PC-9 (cell line): Measurements from ENCODE around the gene RNF5. TPM values are rescaled to one million over a fixed set of nuclear protein-coding genes. Genes with fewer than 3 reads are reported as not detected.
"Not testable (repeated sequence)": the region's sequence is repeated elsewhere in the genome, so short reads cannot be mapped to it uniquely, and the experiment has no call there.

Experiments
- BruUV-seq: library from RNA; stranded (reverse); fragments of 400-500 nt; replicated peaks from 2 replicates; lab custom pipeline; 2021; lab: Mats Ljungman, UMichigan
- CTCF ChIA-PET: fragments of 300-600 bp; sonication (Branson Sonifier 250); formaldehyde crosslinking; loops from one replicate; lab custom pipeline; 2022; ENCODE audit warnings: antibody characterized with exemption; lab: Charles Lee
- POLR2A ChIA-PET: fragments of 300-600 bp; sonication (Branson Sonifier 250); formaldehyde crosslinking; loops from one replicate; lab custom pipeline; 2022; ENCODE audit warnings: antibody characterized with exemption; ENCODE audit not compliant: unreplicated experiment; lab: Charles Lee
- DNase-seq, 2 experiments: peaks; one replicate each; pipeline versions ENCODE4 v3.0.0 to v3.0.0-alpha.2; 2015 to 2022; ENCODE audit warnings: mixed read lengths in 1 of 2
- H2AFZ ChIP-seq: fragments of 200-600 bp; sonication (generic); 2 replicates; pipeline ENCODE4 v1.8.1; 2017; ENCODE audit warnings: antibody characterized with exemption
- H3F3A ChIP-seq: fragments of 200-600 bp; sonication (generic); 2 replicates; pipeline ENCODE4 v1.8.1; 2017; ENCODE audit warnings: antibody characterized with exemption, mild to moderate bottlenecking, low read depth; ENCODE audit not compliant: insufficient read depth
- H3K27ac ChIP-seq: fragments of 200-600 bp; sonication (generic); 2 replicates; pipeline ENCODE4 v1.6.1; 2016; ENCODE audit warnings: mixed run types
- H3K27me3 ChIP-seq: fragments of 200-600 bp; sonication (generic); 2 replicates; pipeline ENCODE4 v1.6.1; 2016; ENCODE audit warnings: low read depth, mixed run types; ENCODE audit not compliant: insufficient read depth
- H3K36me3 ChIP-seq: fragments of 200-600 bp; sonication (generic); 2 replicates; pipeline ENCODE4 v1.6.1; 2016; ENCODE audit warnings: low read depth, mixed run types
- H3K4me1 ChIP-seq: fragments of 200-600 bp; sonication (generic); replicated peaks from 2 replicates; pipeline ENCODE4 v1.6.1; 2016; ENCODE audit warnings: mixed run types; ENCODE audit not compliant: insufficient read depth
- H3K4me2 ChIP-seq: fragments of 200-600 bp; sonication (generic); 2 replicates; pipeline ENCODE4 v1.6.1; 2017; ENCODE audit warnings: mixed run types
- H3K4me3 ChIP-seq: fragments of 200-600 bp; sonication (generic); 2 replicates; pipeline ENCODE4 v1.6.1; 2016; ENCODE audit warnings: mixed run types
- H3K79me2 ChIP-seq: fragments of 200-600 bp; sonication (generic); 2 replicates; pipeline ENCODE4 v1.6.1; 2017; ENCODE audit warnings: low read depth, mixed run types
- H3K9me2 ChIP-seq: fragments of 200-600 bp; sonication (generic); 2 replicates; pipeline ENCODE4 v1.8.1; 2017; ENCODE audit warnings: mild to moderate bottlenecking; ENCODE audit not compliant: insufficient read depth
- H3K9me3 ChIP-seq: fragments of 200-600 bp; sonication (generic); 2 replicates; pipeline ENCODE4 v1.8.1; 2016; ENCODE audit warnings: low read depth; ENCODE audit not compliant: insufficient read depth
- H4K20me1 ChIP-seq: fragments of 200-600 bp; sonication (generic); 2 replicates; pipeline ENCODE4 v1.8.1; 2017; ENCODE audit not compliant: insufficient read depth
- CTCF ChIP-seq: fragments of 200-600 bp; sonication (generic); conservative IDR thresholded peaks from 2 replicates; pipeline ENCODE4 v1.6.1; 2017; ENCODE audit warnings: mixed run types, antibody characterized with exemption, mild to moderate bottlenecking, moderate library complexity
- EZH2 ChIP-seq: fragments of 200-600 bp; sonication (generic); IDR thresholded peaks from 2 replicates; pipeline ENCODE4 v1.8.0; 2017; ENCODE audit warnings: antibody characterized with exemption, low read depth
- intact Hi-C: fragments of 100-400 bp; cut with micrococcal nuclease; formaldehyde crosslinking; loops from one replicate; pipeline ENCODE4 v1.10.0; 2022; ENCODE audit not compliant: unreplicated experiment
- total RNA-seq: library from RNA; stranded (reverse); gene quantifications from 2 replicates; pipeline ENCODE4 v1.2.3, GENCODE V29; 2021

The RNF5 gene
- total RNA-seq, 1 experiment from 2014 or later, result 45.6 TPM

GRCh38 chr6:32140420-32141046 lies 37.7 kb upstream of the RNF5 start:
- Histone ChIP-seq H2AFZ (no peak overlapping the region), H3K79me2 (no peaks in the 10 kb centered on the region), H3K27me3 (no peaks in the 10 kb centered on the region), H3K9me2 (no peaks in the 10 kb centered on the region), H3F3A (peaks cover 16% of the 10 kb centered on the region; the same call in 1 of the 2 replicates), H4K20me1 (no peaks in the 10 kb centered on the region), H3K27ac (no peak overlapping the region), H3K4me3 (no peak overlapping the region), H3K4me1 (peaks cover 19% of the 10 kb centered on the region), H3K4me2 (no peak overlapping the region), H3K9me3 (no peaks in the 10 kb centered on the region), H3K36me3 (no peaks in the 10 kb centered on the region)
- ChIA-PET POLR2A (no interaction called here), CTCF (interaction anchor here (0.6 kb wide), 1 partner anchor 471 kb away, joined by 13 read pairs; no protein-coding TSS in a partner anchor)
- no TSS peak for BruUV-seq
- DNase-seq, result no peak
- TF ChIP-seq CTCF, result no peak
- no peak for TF ChIP-seq EZH2
- intact Hi-C loops, result no loop called here

GRCh38 chr6:32144238-32144637 lies 34.0 kb upstream of the RNF5 start:
- H3K4me2 ChIP-seq, result peak overlapping the region; percentile 35
- peak overlapping the region; percentile 76 for H2AFZ ChIP-seq
- intact Hi-C loops, result loop anchor here (1.0 kb wide), 1 partner anchor 14 kb away; the partner anchor contains the start of gene FKBPL
- H4K20me1 ChIP-seq, H3K79me2 ChIP-seq, BruUV-seq, H3K9me3 ChIP-seq, H3K36me3 ChIP-seq, H3K27me3 ChIP-seq, H3K4me3 ChIP-seq, H3K9me2 ChIP-seq: not testable (repeated sequence)
- H3K27ac ChIP-seq, result peak overlapping the region; percentile 66
- peak; percentile 52 to 70 for DNase-seq
- peaks cover 32% of the 10 kb centered on the region for H3K4me1 ChIP-seq
- CTCF ChIA-PET, result interaction anchor here (0.7 kb wide), 1 partner anchor 35 kb away, joined by 3 read pairs; no protein-coding TSS in a partner anchor
- peaks cover 32% of the 10 kb centered on the region; the same call in 1 of the 2 replicates for H3F3A ChIP-seq
- POLR2A ChIA-PET, result interaction anchor here (0.5 to 1.1 kb wide), 3 partner anchors 9 to 44 kb away, joined by 3 to 12 read pairs (median 4); no protein-coding TSS in a partner anchor

GRCh38 chr6:32146287-32146686 lies 31.9 kb upstream of the RNF5 start:
- no TSS peak for BruUV-seq
- H3K9me3 ChIP-seq, result no peaks in the 10 kb centered on the region
- H3F3A ChIP-seq, result peaks cover 32% of the 10 kb centered on the region; the same call in 1 of the 2 replicates
- no peaks in the 10 kb centered on the region for H3K9me2 ChIP-seq
- intact Hi-C loops, result no loop called here
- no peak for TF ChIP-seq CTCF
- TF ChIP-seq EZH2, result no peak
- DNase-seq, result no peak
- ChIA-PET CTCF (no interaction called here), POLR2A (interaction anchor here (0.5 to 0.6 kb wide), 2 partner anchors 8 to 12 kb away, joined by 4 to 6 read pairs; no protein-coding TSS in a partner anchor)
- H4K20me1 ChIP-seq, result no peaks in the 10 kb centered on the region
- peak overlapping the region; percentile 11; the same call in 1 of the 2 replicates for H3K4me3 ChIP-seq
- H3K4me2 ChIP-seq, result peak overlapping the region; percentile 48
- H3K36me3 ChIP-seq, result no peaks in the 10 kb centered on the region
- H3K4me1 ChIP-seq, result peaks cover 32% of the 10 kb centered on the region
- H2AFZ ChIP-seq, result peak overlapping the region; percentile 47
- H3K27me3 ChIP-seq, result no peaks in the 10 kb centered on the region
- no peaks in the 10 kb centered on the region for H3K79me2 ChIP-seq
- H3K27ac ChIP-seq, result peak overlapping the region; percentile 82
